ENCODE measurements around the gene DHRS13.
A peak's percentile ranks its signal among the peaks of the same experiment; 100 is the strongest.
"Not testable (repeated sequence)": the region's sequence is repeated elsewhere in the genome, so short reads cannot be mapped to it uniquely, and the experiment has no call there.

Gene DHRS13

GRCh38 chr17:28901866-28902818 lies 737 bp downstream of the DHRS13 start:
- peak; percentile 32 for DNase-seq (ENCODE audit: low read depth)

GRCh38 chr17:28900986-28901726 lies 1.7 kb downstream of the DHRS13 start:
- DNase-seq (ENCODE audit: low read depth): no peak

- no peak for DNase-seq (ENCODE audit: low read depth)
These were observed 3.6 kb downstream of the DHRS13 start for GRCh38 chr17:28899212-28899815.

- no peak for DNase-seq (ENCODE audit: low read depth)
These were observed 4.3 kb downstream of the DHRS13 start for GRCh38 chr17:28898527-28898955.

GRCh38 chr17:28897769-28898526 lies 4.9 kb downstream of the DHRS13 start:
- no peak for DNase-seq (ENCODE audit: low read depth)

- peak; percentile 56 for DNase-seq (ENCODE audit: low read depth)
These were observed 5.8 kb downstream of the DHRS13 start, which contains the start of gene FLOT2 for GRCh38 chr17:28896884-28897768. Gene FLOT2 (minus strand): TSS chr17:28897733. CDS start chr17:28897574, 159 bp downstream.

GRCh38 chr17:28896491-28896883 lies 6.4 kb downstream of the DHRS13 start:
- DNase-seq (ENCODE audit: low read depth): no peak

- no peak for DNase-seq (ENCODE audit: low read depth)
These were observed 7.0 kb downstream of the DHRS13 start for GRCh38 chr17:28895794-28896447.

- not testable (repeated sequence) for DNase-seq (ENCODE audit: low read depth)
These were observed 9.4 kb downstream of the DHRS13 start for GRCh38 chr17:28893248-28894183.

- DNase-seq (ENCODE audit: low read depth): no peak
These were observed 10.9 kb downstream of the DHRS13 start for GRCh38 chr17:28892024-28892423.

- DNase-seq (ENCODE audit: low read depth): no peak
These were observed 11.7 kb downstream of the DHRS13 start for GRCh38 chr17:28891201-28891600.

GRCh38 chr17:28889996-28890395 lies 12.9 kb downstream of the DHRS13 start:
- no peak for DNase-seq (ENCODE audit: low read depth)

GRCh38 chr17:28888832-28889231 lies 14.0 kb downstream of the DHRS13 start:
- DNase-seq (ENCODE audit: low read depth): no peak

- DNase-seq (ENCODE audit: low read depth): no peak
These were observed 14.9 kb downstream of the DHRS13 start for GRCh38 chr17:28887871-28888471.

GRCh38 chr17:28885951-28886350 lies 16.9 kb downstream of the DHRS13 start:
- no peak for DNase-seq (ENCODE audit: low read depth)

GRCh38 chr17:28885363-28885762 lies 17.5 kb downstream of the DHRS13 start:
- no peak for DNase-seq (ENCODE audit: low read depth)

- DNase-seq (ENCODE audit: low read depth): no peak
These were observed 18.7 kb downstream of the DHRS13 start for GRCh38 chr17:28883967-28884702.

Data from activated T-cell treated with anti-CD3 and anti-CD28 coated beads for 1 hour (primary cell).